NCI-H2081 treated with DMSO at 0.1 percent for 48 hours (cell line): ENCODE results near the gene MDN1.
"Not testable (repeated sequence)": the region's sequence is repeated elsewhere in the genome, so short reads cannot be mapped to it uniquely, and the experiment has no call there.

Source experiments
- DNase-seq: peaks from one replicate; lab custom pipeline; 2025; lab: John Stamatoyannopoulos, UW

Gene MDN1

GRCh38 chr6:89819336-89820130 lies at the start of gene MDN1:
TSS of gene MDN1 (minus strand) at chr6:89819794. CDS start at chr6:89819607, 187 bp downstream.
- peak; percentile 82 for DNase-seq

- DNase-seq, result no peak
Measured at GRCh38 chr6:89866024-89866678, 46.6 kb upstream of the MDN1 start.

- no peak for DNase-seq
Measured at GRCh38 chr6:89862698-89863097, 43.1 kb upstream of the MDN1 start.

GRCh38 chr6:89862273-89862672 lies 42.7 kb upstream of the MDN1 start:
- DNase-seq, result no peak

- no peak for DNase-seq
Measured at GRCh38 chr6:89859744-89860143, 40.1 kb upstream of the MDN1 start.

- no peak for DNase-seq
Measured at GRCh38 chr6:89858041-89858440, 38.4 kb upstream of the MDN1 start.

- no peak for DNase-seq
Measured at GRCh38 chr6:89853068-89853467, 33.5 kb upstream of the MDN1 start.

- not testable (repeated sequence) for DNase-seq
Measured at GRCh38 chr6:89847513-89847912, 27.9 kb upstream of the MDN1 start.

- no peak for DNase-seq
Measured at GRCh38 chr6:89843070-89843469, 23.5 kb upstream of the MDN1 start.

- no peak for DNase-seq
Measured at GRCh38 chr6:89842228-89842627, 22.6 kb upstream of the MDN1 start.

GRCh38 chr6:89840538-89840937 lies 20.9 kb upstream of the MDN1 start:
- no peak for DNase-seq

GRCh38 chr6:89836639-89837222 lies 17.1 kb upstream of the MDN1 start:
- DNase-seq, result no peak

GRCh38 chr6:89834884-89835792 lies 15.5 kb upstream of the MDN1 start:
- no peak for DNase-seq

- DNase-seq, result no peak
Measured at GRCh38 chr6:89830170-89830809, 10.7 kb upstream of the MDN1 start.

GRCh38 chr6:89829472-89830169 lies 10.0 kb upstream of the MDN1 start, which contains the start of gene CASP8AP2:
TSS of gene CASP8AP2 (plus strand) at chr6:89829880.
- peak; percentile 94 for DNase-seq

GRCh38 chr6:89828988-89829471 lies 9.4 kb upstream of the MDN1 start:
- DNase-seq, result no peak

GRCh38 chr6:89828475-89828987 lies 8.9 kb upstream of the MDN1 start:
- DNase-seq, result not testable (repeated sequence)

GRCh38 chr6:89826029-89826528 lies 6.5 kb upstream of the MDN1 start:
- DNase-seq, result no peak

GRCh38 chr6:89818977-89819335 lies 638 bp downstream of the MDN1 start:
- no peak for DNase-seq

GRCh38 chr6:89817481-89817880 lies 2.1 kb downstream of the MDN1 start:
- DNase-seq, result no peak
